Immature natural killer cell (primary cell): ENCODE data around the gene CYP46A1. TPM values are rescaled to one million over a fixed set of nuclear protein-coding genes. Genes with fewer than 3 reads are reported as not detected.

Source experiments
- polyA plus RNA-seq, 3 donors: library from polyadenylated mRNA; unstranded; fragments of 300-500 nt; fragmentation: Illumina TruSeq; gene quantifications; one replicate each; pipeline ENCODE4 v1.2.3, GENCODE V29; 2021

CYP46A1 gene
- polyA plus RNA-seq, 3 donors from 2014 or later, result not detected

Other genes starting within 250 kb of the CYP46A1 start
- 100 to 1,000 TPM in 1 of 3 donors, 10 to 100 TPM in 2; 60.8 to 112 (median 66.5) TPM for gene SETD3, start 203.4 kb upstream of the CYP46A1 start, polyA plus RNA-seq
- gene CCNK, start 202.9 kb upstream of the CYP46A1 start, polyA plus RNA-seq, result 10 to 100 TPM in 2 of 3 donors, 1 to 10 TPM in 1; 5.8 to 32.9 (median 13.2) TPM
- under 1 TPM; 0.27 to 0.83 (median 0.35) TPM for gene CCDC85C, start 80.1 kb upstream of the CYP46A1 start, polyA plus RNA-seq
- gene HHIPL1, start 39.2 kb upstream of the CYP46A1 start, polyA plus RNA-seq, result not detected
- not detected for gene EML1, start 109.1 kb downstream of the CYP46A1 start, polyA plus RNA-seq